A549 (cell line): ENCODE data around the gene CD180.

Experiments used
- CEBPB ChIP-seq, 2 experiments: fragments of >200 bp in 1 of 2; sonication (Bioruptor Twin) in 1 of 2; formaldehyde crosslinking in 1 of 2; IDR thresholded peaks; 2 replicates each; pipeline ENCODE4 v1.6.1; 2012 to 2016
- CTCF ChIP-seq: fragments of >200 bp; sonication (Bioruptor Twin); formaldehyde crosslinking; IDR thresholded peaks from 3 replicates; pipeline ENCODE4 v1.5.1; 2016
- ELK1 ChIP-seq: fragments of 150-350 bp; IDR thresholded peaks from 2 replicates; pipeline ENCODE4 v1.6.1; 2014; ENCODE audit warnings: low read depth, mild to moderate bottlenecking, low read length
- HMGXB4 ChIP-seq: fragments of 250-450 bp; sonication (Bioruptor Pico); IDR thresholded peaks from 2 replicates; pipeline ENCODE4 v1.5.0; 2021; ENCODE audit warnings: mild to moderate bottlenecking, moderate library complexity, borderline replicate concordance
- MAZ ChIP-seq: fragments of 150-350 bp; IDR thresholded peaks from 2 replicates; pipeline ENCODE4 v1.6.1; 2014; ENCODE audit warnings: antibody characterized with exemption, low read depth, low read length, borderline replicate concordance
- POLR2A ChIP-seq: IDR thresholded peaks from 2 replicates; pipeline ENCODE4 v1.6.1; 2012; ENCODE audit warnings: mild to moderate bottlenecking, low read length
- RNF2 ChIP-seq: fragments of 200-600 bp; sonication (generic); IDR thresholded peaks from 2 replicates; pipeline ENCODE4 v1.6.1; 2016; ENCODE audit warnings: low read depth, mild to moderate bottlenecking, antibody characterized with exemption, moderate library complexity, borderline replicate concordance
- SREBF2 ChIP-seq: fragments of 450-650 bp; IDR thresholded peaks from 2 replicates; pipeline ENCODE4 v1.6.1; 2014; ENCODE audit warnings: mild to moderate bottlenecking, moderate library complexity

- TF ChIP-seq CTCF = no peak
- TF ChIP-seq ELK1 = no peak
- TF ChIP-seq CEBPB (IDR thresholded peaks at IDR 0.05) = no peak
- no peak for TF ChIP-seq POLR2A
- TF ChIP-seq SREBF2 = no peak
- no peak for TF ChIP-seq RNF2
- no peak for TF ChIP-seq MAZ
- no peak for TF ChIP-seq HMGXB4 (CRISPR knock-in tag)
Observed at GRCh38 chr5:67214707-67215447, 18.3 kb upstream of the CD180 start.
